Right lobe of liver (tissue), 4 donors: ENCODE results near the gene GRID1.

Experiments
- CTCF ChIP-seq, 4 donors: fragments of 200-600 bp in 3 of 4; fragments of 450-650 bp in 1 of 4; IDR thresholded peaks; one replicate each; pipeline versions ENCODE4 v1.5.1 to v1.8.0; 2016 to 2022; ENCODE audit warnings: antibody characterized with exemption in 4 of 4, mild to moderate bottlenecking in 2 of 4
- POLR2A ChIP-seq: fragments of 450-650 bp; IDR thresholded peaks from one replicate; pipeline ENCODE4 v1.6.1; 2017; ENCODE audit warnings: antibody characterized with exemption, mild to moderate bottlenecking
- donor health status: DM: no; HTN: no; CAD: no.
- donor health status: DM: no; HTN: no; CAD: no.
- donor health status: DM: no; HTN: yes; CAD: no.

- TF ChIP-seq CTCF (IDR thresholded peaks at IDR 0.05) (no peak), POLR2A (no peak)
These were observed 83.7 kb downstream of the GRID1 start for GRCh38 chr10:86282664-86283465.
